ENCODE measurements around the gene VAX1.

VAX1 gene

DNA sequence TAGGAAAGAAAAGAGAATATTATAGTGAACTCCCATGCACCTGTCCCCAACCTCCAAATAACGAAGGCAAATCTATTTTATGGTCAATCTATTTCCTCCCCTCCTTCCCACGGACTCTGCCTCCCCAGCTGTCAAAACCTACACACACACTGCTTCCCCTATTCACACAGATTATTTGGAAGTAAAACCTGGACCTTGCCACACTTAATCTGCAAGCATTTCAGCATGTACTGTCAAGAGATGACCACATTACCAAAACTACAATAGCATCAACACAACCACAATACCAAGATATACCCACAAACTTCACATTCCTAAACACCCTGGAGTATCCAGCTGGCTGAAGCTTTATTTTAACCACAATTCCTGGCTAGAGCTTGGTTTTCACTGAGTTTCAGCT lies 31.4 kb upstream of the VAX1 start:
- TF ChIP-seq TAF1 (IDR thresholded peaks at IDR 0.05; ENCODE audit: borderline replicate concordance, low read depth, low read length) = no peak
- DNase-seq (ENCODE audit: insufficient read length) = no peak
- FAIRE-seq = no peak

DNA sequence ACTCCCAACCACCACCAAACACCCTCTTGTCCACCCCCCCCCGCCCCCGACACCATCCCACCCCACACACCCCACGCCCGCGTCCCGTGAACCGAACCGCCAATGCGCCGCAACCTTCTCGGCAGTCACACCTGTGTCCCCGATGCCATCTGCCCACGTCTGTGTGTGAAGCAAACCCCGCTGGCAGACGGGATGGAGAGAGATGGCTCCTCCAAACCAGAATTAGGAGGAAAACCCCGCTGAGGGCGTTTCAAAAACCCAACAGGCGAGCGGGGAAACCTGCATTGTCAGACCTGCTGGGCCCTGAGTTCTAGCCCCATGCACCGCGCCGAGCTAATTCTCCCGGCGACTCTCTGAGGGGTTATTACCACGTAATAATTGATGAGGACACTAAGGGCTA lies 30.7 kb upstream of the VAX1 start:
- no peak for TF ChIP-seq POLR2A (IDR thresholded peaks at IDR 0.05; ENCODE audit: low read depth, low read length)
- no peak for TF ChIP-seq POLR2AphosphoS5 (IDR thresholded peaks at IDR 0.05; ENCODE audit: low read depth, low read length)
- no peak for TF ChIP-seq TAF1 (IDR thresholded peaks at IDR 0.05; ENCODE audit: borderline replicate concordance, low read depth, low read length)
- DNase-seq (ENCODE audit: insufficient read length) (no peak), FAIRE-seq (no peak)

DNA sequence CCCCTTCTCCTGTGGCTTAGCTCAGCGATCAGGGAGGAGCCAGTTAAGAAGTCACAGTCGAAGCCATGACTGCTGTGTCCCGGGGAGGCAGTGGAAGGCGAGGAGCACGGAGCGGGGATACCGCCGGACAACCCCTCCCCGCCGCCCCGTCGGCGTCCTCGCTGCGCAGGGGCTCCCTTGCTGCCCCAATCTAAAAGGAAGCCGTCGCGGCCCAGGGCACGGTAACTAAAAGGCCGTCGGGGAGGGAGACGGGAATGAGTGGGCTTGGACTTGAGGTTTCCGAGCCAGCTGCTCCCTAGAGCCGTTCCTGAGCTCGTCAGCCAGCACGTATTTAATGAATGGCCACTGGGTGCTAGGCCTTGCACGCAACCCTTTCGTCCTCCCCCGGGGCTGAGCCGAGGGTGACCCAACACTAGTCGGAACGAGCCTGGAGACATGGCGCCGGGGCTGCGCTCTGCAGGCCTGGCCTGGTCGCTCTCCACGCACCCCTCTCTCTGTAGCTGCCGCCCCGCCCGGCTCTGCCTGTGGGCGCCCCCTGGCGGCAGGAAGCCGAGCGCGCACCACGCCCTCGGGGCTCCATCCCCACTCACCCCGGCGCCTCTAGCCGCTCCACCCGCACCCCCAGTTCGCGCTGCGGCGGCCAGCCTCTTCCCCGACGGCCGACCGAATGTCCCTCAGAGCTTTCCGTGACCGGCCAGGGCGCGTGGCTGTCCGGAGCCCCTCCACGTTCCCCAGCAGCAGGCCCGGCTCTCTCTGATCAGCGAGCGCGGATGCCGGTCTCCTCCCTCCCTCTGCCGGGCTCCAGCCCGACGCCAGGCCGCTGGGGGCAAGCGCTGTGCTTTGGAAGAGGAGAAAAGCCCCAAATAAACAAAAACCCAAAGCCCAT lies 30.0 kb upstream of the VAX1 start:
- no peak for TF ChIP-seq TAF1 (IDR thresholded peaks at IDR 0.05; ENCODE audit: borderline replicate concordance, low read depth, low read length)
- no peak for TF ChIP-seq POLR2AphosphoS5 (IDR thresholded peaks at IDR 0.05; ENCODE audit: low read depth, low read length)
- no peak for TF ChIP-seq POLR2A (IDR thresholded peaks at IDR 0.05; ENCODE audit: low read depth, low read length)
- DNase-seq (ENCODE audit: insufficient read length) (peak; percentile 88), FAIRE-seq (no peak)

DNA sequence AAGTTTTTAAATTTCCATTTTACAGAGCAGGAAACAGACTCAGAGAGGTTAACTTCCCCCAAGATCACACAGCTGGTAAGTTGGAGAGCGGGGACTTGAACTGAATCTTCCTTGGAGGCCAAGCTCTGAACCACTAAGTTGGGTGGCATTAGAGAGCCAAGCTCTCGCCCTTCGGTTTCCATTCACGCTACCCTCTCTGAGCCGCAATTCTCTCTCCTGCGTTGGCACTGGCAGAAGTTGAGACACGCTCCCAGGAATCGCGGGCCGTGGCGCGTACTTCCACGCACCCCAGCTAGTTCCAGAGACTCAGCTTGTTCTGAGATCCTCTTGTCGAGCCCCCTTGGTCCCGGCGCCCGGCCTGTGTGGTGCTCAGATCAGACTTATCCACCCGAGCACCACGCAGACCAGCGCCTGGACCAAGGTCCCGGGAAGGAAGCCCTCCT lies 29.3 kb upstream of the VAX1 start:
- no peak for TF ChIP-seq POLR2A (IDR thresholded peaks at IDR 0.05; ENCODE audit: low read depth, low read length)
- no peak for TF ChIP-seq TAF1 (IDR thresholded peaks at IDR 0.05; ENCODE audit: borderline replicate concordance, low read depth, low read length)
- no peak for TF ChIP-seq POLR2AphosphoS5 (IDR thresholded peaks at IDR 0.05; ENCODE audit: low read depth, low read length)
- FAIRE-seq = no peak
- DNase-seq (ENCODE audit: insufficient read length) = no peak

DNA sequence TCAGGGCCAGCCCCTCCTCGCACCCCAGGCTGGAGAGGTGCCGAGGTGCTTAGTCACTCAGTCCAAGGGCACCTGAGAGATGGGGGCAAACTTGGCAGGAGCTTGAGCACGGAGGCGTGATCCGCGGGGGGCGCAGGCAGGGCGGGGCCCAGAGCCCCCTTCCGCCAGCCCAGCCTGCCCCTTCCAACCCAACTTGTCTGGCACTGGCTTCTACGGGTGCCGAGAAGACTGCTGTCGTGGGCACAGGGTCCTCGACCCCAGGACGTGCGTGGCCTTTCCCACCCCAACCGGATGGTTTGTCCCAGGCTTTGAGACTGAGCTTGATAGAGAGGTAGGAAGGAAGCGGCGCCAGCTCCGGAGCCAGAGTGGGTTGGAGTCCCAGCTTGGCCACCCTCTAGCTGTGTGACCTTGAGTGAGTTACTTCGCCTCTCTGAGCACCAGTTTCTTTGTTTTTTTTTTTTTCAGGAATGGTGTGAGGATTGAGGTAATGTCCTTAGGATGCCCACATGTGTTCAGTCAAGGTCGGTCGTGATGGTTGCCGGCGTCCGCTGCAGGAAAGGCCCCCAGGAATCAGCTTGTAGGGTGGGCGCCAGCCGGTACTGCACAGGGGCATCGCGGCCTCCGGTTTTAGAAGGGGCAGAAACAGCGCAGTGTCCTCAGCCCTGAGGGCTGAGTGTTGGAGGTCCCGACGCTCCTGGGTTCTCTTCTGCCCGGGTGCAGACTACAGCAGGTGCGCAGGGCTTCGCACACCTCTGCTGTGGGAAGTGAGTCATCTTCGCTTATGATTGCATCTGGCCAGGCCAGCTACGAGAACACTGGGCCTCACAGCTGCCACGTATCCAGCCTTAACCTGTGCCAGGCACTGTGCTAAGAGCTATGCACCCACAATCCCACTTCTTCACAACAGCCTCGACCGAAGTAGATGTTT lies 28.6 kb upstream of the VAX1 start:
- DNase-seq (ENCODE audit: insufficient read length) (no peak), FAIRE-seq (no peak)
- TF ChIP-seq POLR2AphosphoS5 (IDR thresholded peaks at IDR 0.05; ENCODE audit: low read depth, low read length) (no peak), POLR2A (IDR thresholded peaks at IDR 0.05; ENCODE audit: low read depth, low read length) (no peak), TAF1 (IDR thresholded peaks at IDR 0.05; ENCODE audit: borderline replicate concordance, low read depth, low read length) (no peak)

DNA sequence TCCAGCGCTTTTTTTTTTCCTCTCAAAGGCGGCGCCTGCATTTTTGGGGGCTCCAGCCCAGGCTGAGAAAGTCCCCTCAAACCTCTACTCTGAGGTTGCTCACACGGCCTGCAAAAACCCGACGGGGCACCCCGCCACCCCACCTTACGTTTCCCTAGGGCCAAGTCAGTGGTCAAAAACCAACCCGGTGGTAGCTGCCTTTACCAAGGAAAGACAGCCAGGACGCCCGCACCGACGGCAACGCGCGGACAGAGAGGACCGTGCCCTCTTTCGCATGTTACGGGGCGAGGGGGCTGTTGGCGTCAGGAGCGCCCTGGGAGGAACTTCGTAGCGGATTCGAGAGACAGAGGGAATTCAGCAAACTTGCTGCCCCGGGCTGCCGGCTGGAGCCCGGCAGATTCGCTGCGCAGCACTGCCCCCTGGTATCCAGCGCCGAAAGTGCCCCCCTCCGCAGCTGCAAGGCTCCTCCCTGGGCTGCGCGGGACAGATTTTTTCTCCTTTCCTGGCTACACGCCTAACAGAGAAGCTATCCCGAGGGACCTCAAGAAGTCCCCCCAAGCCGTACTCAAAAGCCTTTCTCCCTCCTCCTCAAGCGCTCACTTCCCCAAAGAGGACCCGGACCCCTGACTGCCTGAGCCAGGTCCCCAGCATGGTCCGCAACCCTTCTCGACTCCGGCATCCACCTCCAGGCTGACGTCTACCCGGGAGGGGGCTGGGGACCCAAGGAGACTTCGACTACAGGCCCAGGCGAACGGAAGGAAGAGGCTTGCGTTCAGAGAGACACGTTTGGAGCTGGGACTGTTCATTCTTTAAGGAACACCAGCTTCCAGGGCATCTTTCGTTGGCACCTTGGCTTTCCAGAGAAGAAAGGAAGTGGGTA lies 27.7 kb upstream of the VAX1 start:
- no peak for FAIRE-seq
- no peak for DNase-seq (ENCODE audit: insufficient read length)
- TF ChIP-seq POLR2A (IDR thresholded peaks at IDR 0.05; ENCODE audit: low read depth, low read length) = no peak
- TF ChIP-seq POLR2AphosphoS5 (IDR thresholded peaks at IDR 0.05; ENCODE audit: low read depth, low read length) = no peak
- no peak for TF ChIP-seq TAF1 (IDR thresholded peaks at IDR 0.05; ENCODE audit: borderline replicate concordance, low read depth, low read length)

DNA sequence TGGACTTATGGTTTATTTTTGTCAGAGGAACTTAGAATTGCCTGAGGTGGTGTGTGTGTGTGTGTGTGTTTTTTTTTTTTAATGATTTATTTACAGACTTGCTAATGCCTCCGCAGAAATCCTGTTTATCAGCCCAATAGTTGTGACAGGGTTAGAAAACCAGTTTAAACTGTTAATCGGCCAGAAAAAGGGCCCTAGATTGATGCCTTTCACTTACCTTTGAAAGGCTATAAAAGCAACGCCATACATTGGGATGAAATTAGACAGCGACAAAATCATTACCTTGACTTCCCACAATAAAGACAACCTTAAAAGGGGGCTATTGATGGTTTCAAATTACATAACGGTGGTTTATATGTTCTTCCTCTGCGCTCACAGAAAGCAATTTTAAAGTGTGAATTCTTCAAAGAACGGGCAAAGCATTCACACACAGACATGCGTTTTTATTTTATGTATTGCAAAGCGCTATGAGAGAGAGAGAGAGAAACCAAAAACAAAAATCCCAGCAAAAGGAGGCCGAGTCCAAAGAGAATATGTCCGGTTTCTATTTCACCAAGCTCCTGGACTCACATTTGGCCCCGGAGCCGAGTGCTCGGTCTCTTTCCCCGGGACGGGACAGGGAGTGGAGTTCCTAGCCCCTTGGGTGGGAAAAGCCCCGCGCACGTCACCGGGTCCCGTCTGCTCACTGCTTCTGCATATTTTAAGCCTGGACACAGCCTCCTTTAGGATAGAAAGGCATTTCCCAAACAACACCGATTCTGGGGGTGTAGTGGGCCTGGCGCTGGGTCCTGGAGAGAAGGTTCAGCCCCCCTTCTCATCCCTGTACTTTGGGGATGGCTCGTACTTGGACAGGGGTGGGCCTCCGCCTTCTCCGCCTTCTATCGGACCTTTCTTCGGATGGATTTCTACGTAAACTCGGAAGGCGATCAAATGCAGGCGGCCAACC lies 26.8 kb upstream of the VAX1 start:
- no peak for TF ChIP-seq POLR2AphosphoS5 (IDR thresholded peaks at IDR 0.05; ENCODE audit: low read depth, low read length)
- TF ChIP-seq POLR2A (IDR thresholded peaks at IDR 0.05; ENCODE audit: low read depth, low read length) = no peak
- TF ChIP-seq TAF1 (IDR thresholded peaks at IDR 0.05; ENCODE audit: borderline replicate concordance, low read depth, low read length) = no peak
- FAIRE-seq = no peak
- DNase-seq (ENCODE audit: insufficient read length) = no peak

DNA sequence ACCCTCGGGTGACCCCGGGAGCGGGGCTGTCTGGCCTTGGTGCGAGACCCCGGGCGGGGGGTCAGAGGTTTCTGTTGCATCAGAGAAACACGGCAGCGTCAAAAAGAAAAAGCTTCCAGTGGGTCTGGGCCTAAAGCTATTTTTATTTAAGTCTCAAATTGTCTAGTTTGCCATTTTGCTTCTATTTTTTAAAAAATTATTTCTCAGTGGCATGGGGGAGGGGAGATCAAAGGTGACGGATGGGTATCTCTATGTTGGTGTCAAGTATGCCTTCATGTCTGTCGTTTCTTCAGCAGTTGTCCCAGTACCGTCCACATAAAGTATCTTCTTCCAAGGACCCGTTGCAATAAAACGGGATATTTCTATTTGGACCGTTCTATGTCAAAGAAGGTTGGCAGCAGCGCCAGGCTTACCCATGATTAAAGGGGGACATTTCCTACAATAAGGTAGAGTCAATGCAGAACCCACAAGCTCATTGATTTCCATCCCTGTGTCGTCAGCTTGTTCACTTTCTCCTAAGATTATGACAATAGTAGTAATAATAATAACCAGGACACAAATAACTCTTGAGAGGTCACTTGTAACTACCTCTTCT lies 26.0 kb upstream of the VAX1 start:
- TF ChIP-seq TAF1 (IDR thresholded peaks at IDR 0.05; ENCODE audit: borderline replicate concordance, low read depth, low read length) = no peak
- no peak for TF ChIP-seq POLR2A (IDR thresholded peaks at IDR 0.05; ENCODE audit: low read depth, low read length)
- no peak for TF ChIP-seq POLR2AphosphoS5 (IDR thresholded peaks at IDR 0.05; ENCODE audit: low read depth, low read length)
- DNase-seq (ENCODE audit: insufficient read length) (no peak), FAIRE-seq (no peak)

DNA sequence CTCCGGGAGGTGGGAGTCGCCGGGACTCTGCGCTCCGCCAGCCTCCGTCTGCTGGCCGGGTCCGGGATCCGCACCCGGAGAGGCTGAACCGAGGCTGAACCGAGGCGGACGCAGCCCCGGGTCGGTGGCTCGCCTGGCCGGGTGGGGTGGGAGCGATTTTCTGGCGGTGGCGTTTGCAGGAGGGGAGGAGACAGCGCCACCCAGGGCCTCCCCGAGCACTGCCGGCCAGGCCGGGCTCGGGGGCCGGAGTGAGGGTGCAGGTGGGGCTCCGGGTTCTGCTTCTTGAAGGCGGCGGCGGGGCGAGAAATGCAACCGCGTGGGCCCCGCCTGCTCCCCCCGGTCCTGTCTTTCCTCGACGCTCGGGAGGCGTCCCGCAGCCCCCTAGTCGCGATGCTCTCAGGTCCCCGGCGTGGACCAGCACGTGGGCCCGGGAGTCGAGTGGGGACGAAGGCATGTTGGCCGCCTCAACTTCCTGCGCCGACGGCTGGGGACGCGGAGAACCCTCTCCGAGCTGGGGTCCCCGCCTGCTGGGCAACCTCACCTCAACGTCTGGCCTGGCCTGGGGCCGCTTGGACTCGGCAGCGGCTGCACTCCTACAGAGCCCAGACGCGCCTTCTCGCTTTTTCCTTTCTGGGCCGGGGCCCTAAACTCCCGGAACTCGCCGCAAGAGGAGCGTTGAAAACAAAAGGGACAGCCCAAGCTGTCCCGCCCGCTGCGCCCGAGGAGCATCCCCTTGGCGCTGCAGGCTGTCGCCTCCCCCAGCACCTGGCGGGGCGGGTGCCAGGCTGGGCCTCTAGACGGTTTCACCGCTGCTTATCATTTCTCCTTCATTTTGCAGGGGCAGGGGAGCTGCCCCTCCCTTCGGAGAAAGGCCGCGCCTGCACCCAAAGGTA lies 25.2 kb upstream of the VAX1 start:
- DNase-seq (ENCODE audit: insufficient read length) (no peak), FAIRE-seq (no peak)
- TF ChIP-seq POLR2A (IDR thresholded peaks at IDR 0.05; ENCODE audit: low read depth, low read length) (no peak), TAF1 (IDR thresholded peaks at IDR 0.05; ENCODE audit: borderline replicate concordance, low read depth, low read length) (no peak), POLR2AphosphoS5 (IDR thresholded peaks at IDR 0.05; ENCODE audit: low read depth, low read length) (no peak)
